CD4-positive, alpha-beta T cell treated with Interleukin-17A for 4 hours (primary cell): ENCODE measurements around the gene ARID5B.

ENCODE experiments used
- DNase-seq: peaks from one replicate; pipeline ENCODE4 v3.0.0-alpha.2; 2020; ENCODE audit warnings: mixed read lengths

ARID5B gene

GRCh38 chr10:62037166-62037831, 135.8 kb downstream of the ARID5B start:
- DNase-seq: no peak

DNA sequence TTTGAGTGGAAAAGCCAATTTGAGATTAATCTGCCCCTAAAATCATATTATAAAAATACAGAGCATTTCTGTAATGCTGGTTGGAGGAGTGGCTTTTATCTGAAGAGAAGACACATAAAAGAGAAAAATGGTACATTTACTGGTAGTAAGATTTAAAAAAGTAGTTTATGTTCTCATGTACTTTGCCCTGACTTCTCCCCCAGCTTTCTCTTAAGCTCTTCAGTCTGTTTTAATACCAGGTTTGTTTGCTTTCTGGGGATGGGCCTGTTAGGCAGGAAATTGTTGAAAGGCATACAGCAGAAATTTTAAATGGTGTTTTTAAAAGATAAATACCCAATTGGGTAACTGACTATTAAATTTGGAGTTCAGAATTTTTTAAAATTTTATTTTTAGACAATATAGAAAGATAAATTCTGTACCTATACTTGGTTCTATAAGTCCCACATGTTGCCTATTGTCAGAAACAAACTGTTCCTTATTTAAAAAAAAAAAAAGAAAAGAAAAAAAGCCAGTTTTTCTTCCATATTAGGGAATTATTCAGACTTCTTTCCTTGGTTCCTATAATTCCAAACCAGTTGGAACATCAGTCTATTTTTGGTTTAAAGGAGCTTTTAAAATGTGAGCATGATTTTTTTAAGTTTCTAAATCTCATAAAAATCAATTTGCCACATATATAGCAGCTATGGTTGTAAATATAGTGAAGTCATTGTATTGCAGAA, 136.6 kb downstream of the ARID5B start:
- no peak for DNase-seq

- DNase-seq: peak; percentile 82
Observed at GRCh38 chr10:62038609-62039190, 137.2 kb downstream of the ARID5B start.

DNA sequence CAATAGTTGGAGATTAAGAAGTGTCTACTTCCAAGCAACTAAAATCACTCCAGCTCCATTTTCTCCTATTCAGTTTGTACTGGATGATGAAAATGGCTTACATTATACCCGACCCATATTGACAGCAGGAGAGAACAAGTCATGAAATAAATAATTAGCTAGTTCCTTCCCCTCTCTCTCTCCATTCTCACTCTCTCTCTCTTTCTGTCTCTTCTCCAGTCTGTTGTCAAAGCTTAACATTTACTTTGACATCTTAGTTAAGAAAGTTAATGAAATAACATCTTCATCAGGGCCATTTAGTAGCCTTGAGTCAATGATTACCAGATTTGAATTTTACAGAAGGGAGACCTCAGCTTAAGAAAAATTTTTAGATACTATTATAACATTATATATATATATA, 138.5 kb downstream of the ARID5B start:
- DNase-seq: no peak

- no peak for DNase-seq
Observed at GRCh38 chr10:62040881-62041280, 139.4 kb downstream of the ARID5B start.

DNA sequence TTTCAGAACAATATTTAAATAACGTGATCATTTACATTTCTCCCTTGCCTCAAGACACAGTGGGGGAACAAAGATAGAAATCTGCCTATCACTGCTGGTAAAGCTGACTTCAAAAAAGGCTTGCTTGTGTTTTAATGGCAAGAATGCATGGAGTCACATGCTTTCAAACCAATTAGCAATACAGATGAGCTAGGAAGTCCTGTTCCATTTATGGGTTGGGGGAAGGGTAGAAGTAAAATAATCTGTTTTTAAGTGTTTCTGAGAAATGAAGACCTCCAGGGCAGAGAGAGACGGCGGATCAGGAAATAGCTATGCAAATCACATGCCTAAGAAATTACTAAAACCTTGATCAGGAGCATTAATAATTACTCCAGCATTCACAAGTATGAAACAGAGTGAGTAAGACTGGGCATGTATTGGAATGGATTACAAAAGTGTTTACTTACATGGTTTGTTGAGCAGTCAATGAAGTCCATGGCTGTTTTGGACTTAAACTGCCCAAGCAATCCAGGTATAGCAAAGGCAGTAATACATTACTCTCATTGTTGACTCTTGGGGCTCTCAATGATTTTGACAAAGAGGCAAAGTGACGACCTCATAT, 142.0 kb downstream of the ARID5B start:
- DNase-seq: no peak

- DNase-seq: no peak
Observed at GRCh38 chr10:62044566-62044965, 143.1 kb downstream of the ARID5B start.

GRCh38 chr10:62045765-62046521, 144.4 kb downstream of the ARID5B start:
- DNase-seq: no peak

DNA sequence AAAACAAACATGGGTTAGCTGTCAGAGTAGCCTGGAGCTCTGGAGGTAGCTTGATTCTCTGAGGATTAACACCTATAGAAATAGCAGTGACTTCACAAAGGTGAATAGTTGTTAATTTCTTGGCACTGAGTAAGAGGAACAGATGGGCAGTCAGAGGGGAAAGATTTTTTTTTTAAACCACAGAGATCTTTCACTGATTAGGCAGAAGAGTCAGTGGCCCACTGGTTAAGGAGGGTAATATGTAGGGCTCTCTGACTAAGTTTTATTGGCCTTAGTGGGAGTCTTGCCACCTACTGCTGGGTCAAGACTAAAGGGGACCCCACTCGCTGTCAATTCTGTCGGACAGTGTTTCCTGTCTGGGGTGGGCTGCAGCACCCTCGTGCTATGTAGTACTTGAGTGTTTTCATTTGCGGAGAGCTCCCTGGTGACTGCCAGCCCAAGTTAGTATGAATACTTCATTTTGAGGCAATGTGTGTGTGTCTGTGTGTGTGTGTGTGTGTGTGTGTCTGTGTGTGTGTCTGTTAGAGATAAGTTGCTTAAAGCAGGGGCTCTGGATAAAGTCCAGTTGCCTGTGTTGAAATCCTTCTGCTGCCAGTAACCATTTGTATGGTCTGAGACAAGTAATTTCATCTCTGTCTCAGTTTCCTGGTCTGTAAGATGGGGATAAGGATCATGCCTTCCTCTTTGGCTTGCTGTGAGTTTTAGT, 145.2 kb downstream of the ARID5B start:
- DNase-seq: peak; percentile 29

DNA sequence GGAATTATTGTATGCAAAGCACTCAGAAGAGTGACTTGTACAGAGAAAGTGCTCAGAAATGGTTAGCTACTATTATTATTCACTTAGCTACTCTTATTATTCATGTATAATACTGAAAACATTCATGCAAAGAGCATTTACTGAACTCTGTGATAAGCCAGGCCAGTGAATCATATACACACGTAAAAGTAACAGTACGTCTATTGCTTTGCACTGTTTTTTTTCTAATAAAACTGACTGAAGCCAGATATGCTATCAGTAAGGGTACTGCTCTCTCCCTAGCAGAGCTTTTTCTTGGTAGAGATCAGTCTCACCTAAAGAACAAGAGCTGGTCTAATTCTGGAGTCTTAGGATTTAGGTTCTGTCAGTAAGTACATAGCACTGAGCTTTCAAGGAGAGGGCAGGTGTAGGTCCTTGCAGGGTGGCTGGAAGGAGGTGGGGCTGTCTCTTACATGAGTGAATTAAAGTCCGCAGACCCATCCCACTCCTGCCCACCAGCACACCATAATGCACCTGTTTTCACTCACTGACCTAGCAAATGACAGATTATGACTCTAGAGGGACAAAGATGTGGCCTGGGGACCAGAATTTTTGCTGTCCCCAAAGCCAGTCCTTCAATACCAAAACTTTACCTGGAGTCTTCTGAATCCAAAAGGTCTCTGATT, 145.9 kb downstream of the ARID5B start:
- no peak for DNase-seq

DNA sequence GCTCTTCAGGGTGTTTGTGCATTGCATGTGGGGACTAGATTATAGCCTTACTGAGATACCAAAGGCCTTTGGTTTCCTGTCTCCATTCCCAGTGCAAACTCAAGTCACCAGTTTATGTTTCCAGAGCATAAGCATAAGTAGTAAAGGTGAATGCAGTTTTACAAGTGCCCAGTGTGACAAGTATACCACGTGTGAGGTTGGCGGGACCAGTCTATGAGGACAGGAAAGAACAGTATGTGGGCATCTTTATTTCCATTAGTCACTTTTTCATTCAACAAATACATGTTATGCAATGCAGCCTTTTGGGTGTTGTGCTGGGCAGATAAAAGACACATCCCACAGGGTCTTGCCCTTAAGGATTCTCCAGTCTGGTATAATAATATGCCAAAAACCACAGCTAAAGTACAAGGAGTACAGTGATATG, 146.5 kb downstream of the ARID5B start:
- DNase-seq: peak; percentile 37

GRCh38 chr10:62048470-62048869, 147.0 kb downstream of the ARID5B start:
- DNase-seq: no peak

DNA sequence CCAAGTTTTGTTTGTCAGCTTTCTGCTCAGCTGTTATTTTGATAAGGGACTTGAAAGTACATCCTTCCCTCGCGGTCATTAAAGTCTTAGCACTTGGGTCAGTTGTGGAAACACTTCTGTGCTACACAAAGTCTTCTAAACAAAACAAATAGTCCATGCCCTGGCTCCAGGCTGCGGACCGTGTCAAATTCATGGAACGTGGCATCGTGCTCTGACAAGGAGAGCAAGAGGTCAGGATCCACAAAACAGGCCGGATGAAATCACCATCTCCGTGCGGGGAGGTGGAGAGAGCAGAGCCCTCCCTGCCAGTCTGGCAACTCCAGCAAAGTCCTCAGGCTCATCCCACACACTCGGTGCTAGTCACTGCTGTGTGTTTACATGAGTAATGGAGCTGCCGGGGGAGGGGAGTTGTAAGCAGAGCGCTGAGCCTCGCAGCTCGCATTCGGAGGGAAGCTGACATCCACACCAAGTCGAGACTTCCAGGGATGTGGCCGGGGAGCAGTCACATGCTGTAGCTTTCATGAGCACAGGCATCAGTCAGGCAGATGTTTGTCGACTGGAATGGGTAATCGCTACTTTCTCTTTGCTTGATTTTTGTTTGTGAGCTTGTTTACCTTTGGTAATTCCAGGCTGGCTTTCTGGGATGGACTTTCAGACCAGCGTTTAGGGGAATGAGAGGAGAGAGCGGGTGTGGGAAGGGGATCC, 147.6 kb downstream of the ARID5B start:
- peak; percentile 79 for DNase-seq

- DNase-seq: no peak
Observed at GRCh38 chr10:62049624-62050345, 148.3 kb downstream of the ARID5B start.

- DNase-seq: no peak
Observed at GRCh38 chr10:62050346-62050892, 148.9 kb downstream of the ARID5B start.

GRCh38 chr10:62050893-62051433, 149.5 kb downstream of the ARID5B start:
- DNase-seq: peak; percentile 82

GRCh38 chr10:62052276-62052675, 150.8 kb downstream of the ARID5B start:
- DNase-seq: no peak

DNA sequence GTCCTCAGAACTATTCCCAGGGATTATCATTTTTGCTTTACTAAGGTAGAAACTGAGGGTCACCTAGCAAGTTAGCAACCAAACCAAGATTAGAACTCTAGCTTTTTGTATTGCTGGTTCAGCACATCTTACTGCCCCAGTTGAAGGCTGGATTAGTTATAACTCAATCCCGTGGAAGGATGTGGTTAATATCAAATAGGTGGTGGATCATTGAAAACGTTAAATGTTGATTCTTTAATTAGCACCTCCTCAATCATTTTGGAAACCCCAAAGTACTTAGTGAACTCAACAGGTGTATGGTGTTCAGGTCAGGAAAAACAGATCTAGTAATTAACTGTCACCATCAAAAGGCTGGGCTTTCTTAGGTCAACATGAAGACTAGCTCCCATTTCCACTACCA, 152.4 kb downstream of the ARID5B start:
- DNase-seq: no peak

- DNase-seq: no peak
Observed at GRCh38 chr10:62054408-62054807, 152.9 kb downstream of the ARID5B start.

DNA sequence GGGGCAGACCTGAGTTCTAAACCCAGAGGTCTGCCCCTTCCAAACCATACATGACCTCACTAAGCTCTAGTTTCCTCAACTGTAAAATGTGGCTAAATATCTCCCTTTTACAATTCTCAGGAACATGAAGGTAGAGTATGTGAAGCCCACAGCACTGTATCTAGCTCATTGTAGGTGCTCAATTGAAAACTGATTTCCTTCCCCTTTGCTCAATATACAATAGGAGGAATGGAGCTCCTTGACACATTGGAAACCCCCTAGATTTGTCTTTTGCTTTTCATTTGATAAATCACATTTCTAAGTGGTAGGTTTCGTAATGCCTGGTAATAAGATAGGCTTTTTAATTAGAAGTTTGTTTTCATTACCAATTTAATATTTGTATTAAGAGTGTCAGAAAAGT, 153.3 kb downstream of the ARID5B start:
- DNase-seq: no peak
